ENCODE measurements around the gene TCERG1L. TPM values are rescaled to one million over a fixed set of nuclear protein-coding genes. Genes with fewer than 3 reads are reported as not detected.
"Not testable (repeated sequence)": the region's sequence is repeated elsewhere in the genome, so short reads cannot be mapped to it uniquely, and the experiment has no call there.

Gene TCERG1L
- total and polyA plus RNA-seq, 2 experiments from 2014 or later, result not detected

DNA sequence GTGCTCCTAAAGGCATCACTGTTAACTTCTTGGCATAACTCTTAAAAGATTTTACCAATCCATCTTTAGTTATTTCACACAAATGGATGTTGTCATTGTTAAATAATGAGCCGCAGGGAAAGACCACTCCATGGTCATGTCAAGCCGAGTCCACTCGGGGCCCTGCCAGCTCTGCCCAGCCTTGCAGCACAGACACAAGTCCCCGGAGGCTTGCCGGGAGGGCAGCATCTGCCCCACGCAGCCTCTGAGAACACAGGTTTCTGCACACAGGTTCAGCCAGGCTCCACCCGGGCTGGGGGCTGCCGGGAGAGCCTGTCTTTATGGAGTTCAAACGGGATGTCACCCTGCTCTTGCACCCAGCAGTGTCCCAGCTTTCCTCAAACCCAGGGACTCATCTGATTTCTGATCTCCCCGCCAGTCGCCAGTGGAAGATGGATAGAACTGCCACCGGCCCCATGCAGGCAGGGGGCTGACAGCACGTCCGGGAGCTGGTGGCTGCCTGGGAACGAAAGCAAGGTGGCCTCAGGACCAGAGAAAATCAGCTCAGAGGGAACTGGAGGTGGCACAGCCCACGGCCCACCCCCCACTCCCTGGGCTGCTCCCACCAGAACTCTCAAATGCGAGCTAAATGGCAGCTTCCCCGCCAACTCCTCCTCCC lies 156.2 kb downstream of the TCERG1L start:
- Histone ChIP-seq H3K79me2 (ENCODE audit: insufficient read depth) (no peaks in the 10 kb centered on the region), H3K4me1 (ENCODE audit: insufficient read depth) (no peaks in the 10 kb centered on the region), H3K27me3 (replicated peaks; ENCODE audit: insufficient read depth) (no peaks in the 10 kb centered on the region), H3K9ac (no peak overlapping the region), H3K9me3 (ENCODE audit: low read depth) (no peaks in the 10 kb centered on the region), H3K9me2 (ENCODE audit: insufficient read depth) (no peaks in the 10 kb centered on the region), H3K36me3 (ENCODE audit: low read depth) (no peaks in the 10 kb centered on the region), H2AFZ (no peak overlapping the region), H3K27ac (no peak overlapping the region), H4K20me1 (ENCODE audit: insufficient read depth) (no peaks in the 10 kb centered on the region), H3K4me2 (ENCODE audit: unreplicated experiment) (no peak overlapping the region), H3F3A (ENCODE audit: insufficient read depth) (no peaks in the 10 kb centered on the region), H3K4me3 (no peak overlapping the region)
- no peak for DNase-seq
- WGBS, 2 experiments (ENCODE audit: low coverage in 1 of 2, low lambda C conversion rate in 2 of 2, missing lambda C conversion rate in 2 of 2), result 37 to 40% methylated on average over 18 of the region's 18 CpGs
- TF ChIP-seq EZH2 (IDR thresholded peaks at IDR 0.05; ENCODE audit: insufficient read depth, poor library complexity, severe bottlenecking) (no peak), EZH2phosphoT487 (IDR thresholded peaks at IDR 0.05; ENCODE audit: insufficient read depth, low read depth) (no peak)
- in situ Hi-C loops (cut with MboI), result no loop called here

DNA sequence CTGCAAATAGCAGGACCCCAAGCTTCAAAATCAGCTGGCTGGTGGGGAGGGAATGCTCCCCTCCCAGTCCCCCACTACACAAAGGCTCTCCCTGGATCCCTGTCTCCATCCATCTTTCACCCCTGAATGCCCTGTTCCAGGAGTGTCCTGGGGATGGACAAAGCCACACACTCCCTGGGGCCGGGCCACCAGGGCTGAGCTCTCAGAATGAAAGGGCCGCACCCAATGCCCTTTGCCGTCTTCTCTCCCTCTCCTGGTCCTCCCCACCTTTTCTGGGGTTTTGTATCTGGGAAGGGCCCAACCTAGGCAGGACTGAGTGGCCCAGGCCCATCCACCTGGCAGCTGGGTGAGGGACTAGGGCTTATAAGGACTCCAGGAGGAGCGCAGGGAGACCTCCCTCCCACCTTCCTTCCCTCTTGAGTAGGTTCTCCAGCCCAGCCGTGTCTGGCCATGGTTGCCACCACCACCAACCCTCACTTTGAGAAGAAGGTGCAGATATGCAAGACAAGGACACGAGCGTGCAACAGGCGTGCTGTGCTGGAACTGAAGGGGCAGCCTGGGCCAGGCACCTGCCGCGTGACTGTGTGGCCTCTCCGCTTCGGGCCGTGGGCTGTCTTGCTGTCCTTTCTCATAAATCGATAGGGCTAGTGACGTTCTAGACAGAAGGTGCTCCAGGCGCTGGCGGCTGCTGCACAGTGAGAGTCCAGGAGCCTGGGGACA lies 157.1 kb downstream of the TCERG1L start:
- H3K27me3 ChIP-seq (replicated peaks; ENCODE audit: insufficient read depth), result no peaks in the 10 kb centered on the region
- H3K9me3 ChIP-seq (ENCODE audit: low read depth), result no peaks in the 10 kb centered on the region
- no peak overlapping the region for H2AFZ ChIP-seq
- no peak overlapping the region for H3K9ac ChIP-seq
- H3K27ac ChIP-seq, result no peak overlapping the region
- no peaks in the 10 kb centered on the region for H3K79me2 ChIP-seq (ENCODE audit: insufficient read depth)
- H4K20me1 ChIP-seq (ENCODE audit: insufficient read depth), result no peaks in the 10 kb centered on the region
- no peaks in the 10 kb centered on the region for H3K4me1 ChIP-seq (ENCODE audit: insufficient read depth)
- no peaks in the 10 kb centered on the region for H3F3A ChIP-seq (ENCODE audit: insufficient read depth)
- TF ChIP-seq EZH2 (IDR thresholded peaks at IDR 0.05; ENCODE audit: insufficient read depth, poor library complexity, severe bottlenecking) (no peak), EZH2phosphoT487 (IDR thresholded peaks at IDR 0.05; ENCODE audit: insufficient read depth, low read depth) (no peak)
- no peak overlapping the region for H3K4me3 ChIP-seq
- H3K9me2 ChIP-seq (ENCODE audit: insufficient read depth), result no peaks in the 10 kb centered on the region
- DNase-seq, result no peak
- 50 to 56% methylated on average over 17 of the region's 17 CpGs for whole genome bisulfite sequencing, 2 experiments (ENCODE audit: low coverage in 1 of 2, low lambda C conversion rate in 2 of 2, missing lambda C conversion rate in 2 of 2)
- H3K4me2 ChIP-seq (ENCODE audit: unreplicated experiment), result no peak overlapping the region
- H3K36me3 ChIP-seq (ENCODE audit: low read depth), result no peaks in the 10 kb centered on the region
- in situ Hi-C loops (cut with MboI), result no loop called here

DNA sequence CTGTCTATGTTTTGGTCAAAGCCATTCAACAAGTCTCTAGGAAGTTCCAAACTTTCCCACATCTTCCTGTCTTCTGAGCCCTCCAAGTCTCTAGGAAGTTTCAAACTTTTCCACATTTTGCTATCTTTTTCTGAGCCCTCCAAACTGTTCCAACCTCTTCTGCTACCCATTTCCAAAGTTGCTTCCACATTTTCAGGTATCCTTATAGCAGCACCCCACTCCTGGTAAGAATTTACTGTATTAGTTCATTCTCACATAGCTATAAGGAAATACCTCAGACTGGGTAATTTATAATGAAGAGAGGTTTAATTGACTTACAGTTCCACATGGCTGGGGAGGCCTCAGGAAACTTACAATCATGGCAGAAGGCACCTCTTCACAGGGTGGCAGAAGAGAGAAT lies 159.1 kb downstream of the TCERG1L start:
- H3K9ac ChIP-seq; H3K36me3 ChIP-seq (ENCODE audit: low read depth); DNase-seq; H3K4me1 ChIP-seq (ENCODE audit: insufficient read depth); H3K4me2 ChIP-seq (ENCODE audit: unreplicated experiment); H3K27me3 ChIP-seq (replicated peaks; ENCODE audit: insufficient read depth); H3K79me2 ChIP-seq (ENCODE audit: insufficient read depth); H3K27ac ChIP-seq; H3K4me3 ChIP-seq; in situ Hi-C loops (cut with MboI); H4K20me1 ChIP-seq (ENCODE audit: insufficient read depth); H2AFZ ChIP-seq; H3K9me3 ChIP-seq (ENCODE audit: low read depth); H3F3A ChIP-seq (ENCODE audit: insufficient read depth); H3K9me2 ChIP-seq (ENCODE audit: insufficient read depth): not testable (repeated sequence)

DNA sequence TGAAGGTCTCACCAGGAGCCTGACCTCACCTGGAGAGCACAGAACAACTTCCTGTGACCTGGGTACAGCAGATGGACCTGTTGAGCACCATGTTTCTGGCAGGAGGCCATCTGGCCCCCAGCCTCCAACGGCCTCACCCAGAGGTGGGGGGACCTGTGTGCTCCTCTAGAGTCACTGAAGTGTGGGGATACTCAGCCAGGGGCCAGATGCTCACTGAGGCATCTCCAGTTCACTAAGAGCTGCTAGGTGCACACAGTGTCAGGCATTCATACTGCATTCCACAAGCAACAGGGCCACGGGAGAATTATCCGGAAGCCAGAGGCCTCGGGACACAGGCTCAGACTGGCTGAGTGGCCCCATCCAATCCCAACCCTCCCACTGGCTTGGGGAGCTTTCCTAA lies 161.4 kb downstream of the TCERG1L start:
- TF ChIP-seq EZH2phosphoT487 (IDR thresholded peaks at IDR 0.05; ENCODE audit: insufficient read depth, low read depth) (no peak), EZH2 (IDR thresholded peaks at IDR 0.05; ENCODE audit: insufficient read depth, poor library complexity, severe bottlenecking) (no peak)
- Histone ChIP-seq H3K27ac (no peak overlapping the region), H3K79me2 (ENCODE audit: insufficient read depth) (no peaks in the 10 kb centered on the region), H3K4me1 (ENCODE audit: insufficient read depth) (no peaks in the 10 kb centered on the region), H3K4me3 (no peak overlapping the region), H3K9me3 (ENCODE audit: low read depth) (no peaks in the 10 kb centered on the region), H3F3A (ENCODE audit: insufficient read depth) (no peaks in the 10 kb centered on the region), H3K27me3 (replicated peaks; ENCODE audit: insufficient read depth) (no peaks in the 10 kb centered on the region), H3K4me2 (ENCODE audit: unreplicated experiment) (no peak overlapping the region), H2AFZ (no peak overlapping the region), H3K9me2 (ENCODE audit: insufficient read depth) (no peaks in the 10 kb centered on the region), H3K36me3 (ENCODE audit: low read depth) (no peaks in the 10 kb centered on the region), H4K20me1 (ENCODE audit: insufficient read depth) (no peaks in the 10 kb centered on the region), H3K9ac (no peak overlapping the region)
- no peak for DNase-seq
- in situ Hi-C loops (cut with MboI), result no loop called here
- 0 to 4% methylated on average over 4 of the region's 4 CpGs for WGBS, 2 experiments (ENCODE audit: low coverage in 1 of 2, low lambda C conversion rate in 2 of 2, missing lambda C conversion rate in 2 of 2)
